ENCODE measurements around the gene KIF16B.

The KIF16B gene

DNA sequence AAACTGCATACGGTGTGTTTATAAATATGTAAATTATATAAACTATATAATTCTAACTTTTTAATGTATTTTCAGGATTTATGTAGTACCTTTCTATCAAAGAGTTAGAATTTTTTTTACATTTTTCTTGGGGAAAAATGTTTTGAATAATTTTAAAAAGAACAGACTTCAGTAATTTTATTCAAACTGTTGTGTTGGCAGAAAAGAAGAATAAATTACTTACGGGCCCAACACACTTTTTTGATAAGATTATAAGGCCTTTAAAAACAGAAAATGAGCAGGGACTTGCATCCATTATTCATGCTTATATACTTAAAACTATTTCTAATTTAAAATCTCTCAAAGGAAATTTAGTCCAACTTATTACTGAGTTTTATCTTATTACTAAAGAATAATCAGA lies 58.2 kb downstream of the KIF16B start:
- TF ChIP-seq, protein P1, sequence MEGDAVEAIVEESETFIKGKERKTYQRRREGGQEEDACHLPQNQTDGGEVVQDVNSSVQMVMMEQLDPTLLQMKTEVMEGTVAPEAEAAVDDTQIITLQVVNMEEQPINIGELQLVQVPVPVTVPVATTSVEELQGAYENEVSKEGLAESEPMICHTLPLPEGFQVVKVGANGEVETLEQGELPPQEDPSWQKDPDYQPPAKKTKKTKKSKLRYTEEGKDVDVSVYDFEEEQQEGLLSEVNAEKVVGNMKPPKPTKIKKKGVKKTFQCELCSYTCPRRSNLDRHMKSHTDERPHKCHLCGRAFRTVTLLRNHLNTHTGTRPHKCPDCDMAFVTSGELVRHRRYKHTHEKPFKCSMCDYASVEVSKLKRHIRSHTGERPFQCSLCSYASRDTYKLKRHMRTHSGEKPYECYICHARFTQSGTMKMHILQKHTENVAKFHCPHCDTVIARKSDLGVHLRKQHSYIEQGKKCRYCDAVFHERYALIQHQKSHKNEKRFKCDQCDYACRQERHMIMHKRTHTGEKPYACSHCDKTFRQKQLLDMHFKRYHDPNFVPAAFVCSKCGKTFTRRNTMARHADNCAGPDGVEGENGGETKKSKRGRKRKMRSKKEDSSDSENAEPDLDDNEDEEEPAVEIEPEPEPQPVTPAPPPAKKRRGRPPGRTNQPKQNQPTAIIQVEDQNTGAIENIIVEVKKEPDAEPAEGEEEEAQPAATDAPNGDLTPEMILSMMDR (IDR thresholded peaks at IDR 0.05; ENCODE audit: insufficient read depth, missing control alignments), result no peak
- FAIRE-seq (no peak), DNase-seq (ENCODE audit: insufficient read length, low spot score) (no peak)

DNA sequence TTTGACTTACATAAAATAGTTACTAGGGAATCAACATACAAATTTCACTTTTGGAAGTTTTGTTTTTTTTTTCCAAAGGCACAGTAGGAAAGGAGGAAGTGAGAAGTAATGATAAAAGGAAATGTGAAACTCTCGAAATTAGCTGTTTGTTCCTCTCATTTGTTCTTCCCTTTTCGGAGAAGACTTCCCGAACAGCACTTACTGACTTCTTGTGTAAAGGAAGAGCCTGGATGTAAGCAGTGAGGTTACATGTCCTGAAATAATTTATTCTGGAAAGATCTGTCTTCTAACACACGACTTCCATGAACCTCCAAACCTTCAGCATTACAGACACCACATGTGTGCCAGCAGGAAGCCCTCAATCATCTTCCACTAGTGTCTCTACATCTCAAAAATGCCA lies 59.1 kb downstream of the KIF16B start:
- DNase-seq (ENCODE audit: insufficient read length, low spot score), result no peak
- no peak for FAIRE-seq
- TF ChIP-seq, protein P1 (IDR thresholded peaks at IDR 0.05; ENCODE audit: insufficient read depth, missing control alignments), result no peak

DNA sequence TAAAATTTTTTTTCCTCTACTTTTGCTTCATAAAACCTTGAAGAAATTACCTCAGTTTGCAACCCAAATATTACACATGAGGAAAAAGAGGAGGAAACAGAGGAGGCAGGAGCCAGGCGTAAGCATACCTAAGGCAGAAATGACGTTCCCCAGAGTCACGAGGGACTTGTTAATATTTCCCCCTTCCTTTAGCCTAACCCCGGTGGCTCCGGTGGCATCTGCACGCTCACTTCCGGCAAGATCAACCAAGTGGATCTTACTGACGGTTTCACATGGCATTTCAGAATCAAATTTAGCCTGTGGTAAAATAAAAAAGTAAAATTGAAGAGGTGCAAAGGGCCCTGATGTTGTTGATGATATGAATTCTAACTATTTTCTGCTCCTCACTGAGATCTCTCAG lies 67.4 kb downstream of the KIF16B start:
- no peak for DNase-seq (ENCODE audit: insufficient read length, low spot score)
- FAIRE-seq, result no peak
- TF ChIP-seq, protein P1 (IDR thresholded peaks at IDR 0.05; ENCODE audit: insufficient read depth, missing control alignments), result no peak

DNA sequence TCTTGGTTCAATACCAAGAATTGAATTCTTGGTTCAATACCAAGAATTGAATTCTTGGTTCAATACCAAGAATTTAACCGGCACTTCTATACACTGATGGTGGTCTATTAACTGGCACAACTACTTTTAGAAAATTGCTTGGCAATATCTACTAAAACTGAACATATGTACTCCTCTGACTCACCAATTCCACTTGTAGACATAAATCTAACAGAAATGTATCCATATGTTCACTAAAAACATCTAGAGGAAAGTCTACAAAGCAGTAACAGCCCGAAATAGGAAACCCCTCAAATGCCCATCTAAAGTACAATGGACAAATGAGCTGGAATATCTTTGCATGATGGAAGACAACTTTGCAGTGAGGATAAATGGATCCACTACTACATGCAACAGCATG lies 71.9 kb downstream of the KIF16B start:
- DNase-seq (ENCODE audit: insufficient read length, low spot score), result no peak
- no peak for FAIRE-seq
- TF ChIP-seq, protein P1 (IDR thresholded peaks at IDR 0.05; ENCODE audit: insufficient read depth, missing control alignments), result no peak

DNA sequence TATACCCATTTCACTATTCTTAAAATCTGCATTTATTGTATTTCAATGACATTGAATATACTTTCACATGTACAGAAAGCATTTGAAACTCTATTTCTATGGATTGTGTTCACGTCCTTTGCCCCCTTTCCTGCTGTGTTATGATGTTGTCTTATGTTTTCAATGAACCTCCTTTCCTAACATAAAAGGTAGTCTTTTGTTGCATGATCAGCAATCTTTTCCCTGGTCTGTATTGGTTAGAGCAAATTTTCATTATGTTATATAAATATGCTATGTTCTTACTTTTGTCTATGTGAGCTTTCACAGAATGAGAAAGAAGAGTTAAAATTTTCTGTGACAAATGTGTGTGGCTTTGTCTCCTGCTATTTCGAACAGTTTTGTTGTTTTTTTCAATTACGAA lies 73.1 kb downstream of the KIF16B start:
- TF ChIP-seq, protein P1 (IDR thresholded peaks at IDR 0.05; ENCODE audit: insufficient read depth, missing control alignments), result no peak
- no peak for DNase-seq (ENCODE audit: insufficient read length, low spot score)
- FAIRE-seq, result no peak

DNA sequence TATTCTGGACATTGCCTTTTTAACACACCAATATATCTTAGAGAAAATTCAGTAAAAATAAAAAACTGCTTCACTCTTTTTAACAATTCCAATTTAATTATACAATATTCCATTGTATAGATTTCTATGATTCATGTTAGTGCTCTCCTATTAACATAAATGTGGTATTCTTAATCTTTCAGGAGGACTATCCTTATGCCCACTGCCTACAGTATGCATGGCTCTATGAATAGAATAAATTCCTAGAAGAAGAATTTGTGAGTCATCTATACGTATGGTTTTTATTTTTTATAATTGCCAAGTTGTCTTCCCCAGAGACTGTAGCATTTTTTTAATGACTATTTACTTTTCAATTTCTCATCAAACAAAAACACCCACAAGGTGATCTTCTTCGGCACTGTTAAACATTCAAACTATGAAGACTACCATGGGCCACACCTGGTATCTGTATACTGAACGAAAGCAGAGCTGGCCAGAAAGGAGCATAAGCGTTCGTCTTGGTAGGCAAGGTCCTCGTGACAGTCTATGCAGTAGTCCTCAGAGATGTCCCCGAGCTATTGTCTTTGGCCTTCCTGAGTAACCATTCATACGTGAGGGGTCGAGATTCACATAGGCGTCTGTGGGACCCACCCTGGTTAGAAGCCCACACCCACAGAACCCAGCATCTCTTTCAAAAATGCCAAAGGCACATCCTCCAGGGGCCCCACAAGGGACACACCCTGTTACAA lies 74.6 kb downstream of the KIF16B start:
- no peak for DNase-seq (ENCODE audit: insufficient read length, low spot score)
- TF ChIP-seq, protein P1 (IDR thresholded peaks at IDR 0.05; ENCODE audit: insufficient read depth, missing control alignments), result no peak
- no peak for FAIRE-seq

DNA sequence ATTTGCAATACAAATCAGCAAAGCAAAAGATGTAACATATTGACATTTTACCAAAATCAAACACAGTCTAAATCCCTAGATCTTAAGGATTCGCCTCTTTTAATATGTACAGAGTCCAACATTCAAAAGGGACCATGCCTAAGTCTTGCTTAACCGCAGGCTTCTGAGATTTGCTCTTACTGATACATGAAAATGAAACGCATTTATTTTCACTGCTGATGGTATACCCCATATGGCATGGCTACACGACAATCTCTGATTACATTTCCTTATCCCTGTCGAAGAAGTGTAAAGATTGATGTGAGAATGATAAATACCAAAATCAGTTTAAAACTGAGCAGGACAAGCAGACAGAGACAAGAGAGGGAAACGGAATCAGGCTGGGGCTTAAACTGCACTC lies 75.4 kb downstream of the KIF16B start:
- FAIRE-seq (no peak), DNase-seq (ENCODE audit: insufficient read length, low spot score) (no peak)
- TF ChIP-seq, protein P1 (IDR thresholded peaks at IDR 0.05; ENCODE audit: insufficient read depth, missing control alignments), result no peak
